ENCODE measurements around the gene HK2.
"Not testable (repeated sequence)": the region's sequence is repeated elsewhere in the genome, so short reads cannot be mapped to it uniquely, and the experiment has no call there.

HK2 gene

GRCh38 chr2:74833418-74834233 is at the start of gene HK2:
Gene HK2, plus strand, starts transcription at chr2:74834127. Its CDS starts 454 bp downstream, at chr2:74834581.
- DNase-seq: peak in 49 of 58 donors; percentile 18 to 86 (median 57)

- peak in 1 of 58 donors; percentile 22 for DNase-seq
Observed at GRCh38 chr2:74789271-74789670, 44.7 kb upstream of the HK2 start.

- no peak for DNase-seq
Observed at GRCh38 chr2:74792282-74792681, 41.6 kb upstream of the HK2 start.

GRCh38 chr2:74794878-74795277 is 39.0 kb upstream of the HK2 start:
- not testable (repeated sequence) for DNase-seq

- no peak for DNase-seq
Observed at GRCh38 chr2:74806355-74806839, 27.5 kb upstream of the HK2 start.

- peak in 1 of 58 donors; percentile 29 for DNase-seq
Observed at GRCh38 chr2:74806920-74807319, 27.0 kb upstream of the HK2 start.

- DNase-seq: no peak
Observed at GRCh38 chr2:74812787-74813590, 20.9 kb upstream of the HK2 start.

- no peak for DNase-seq
Observed at GRCh38 chr2:74814102-74814501, 19.8 kb upstream of the HK2 start.

- peak in 2 of 58 donors; percentile 19 to 26 for DNase-seq
Observed at GRCh38 chr2:74815941-74816340, 18.0 kb upstream of the HK2 start.

- no peak for DNase-seq
Observed at GRCh38 chr2:74816540-74817303, 17.2 kb upstream of the HK2 start.

GRCh38 chr2:74817304-74817675 is 16.6 kb upstream of the HK2 start:
- no peak for DNase-seq

- no peak for DNase-seq
Observed at GRCh38 chr2:74819702-74820101, 14.2 kb upstream of the HK2 start.

GRCh38 chr2:74821177-74822126 is 12.5 kb upstream of the HK2 start:
- no peak for DNase-seq

GRCh38 chr2:74822771-74823566 is 11.0 kb upstream of the HK2 start:
- DNase-seq: peak in 8 of 58 donors; percentile 12 to 45 (median 24)

- no peak for DNase-seq
Observed at GRCh38 chr2:74824679-74825078, 9.2 kb upstream of the HK2 start.

- DNase-seq: no peak
Observed at GRCh38 chr2:74828543-74828942, 5.4 kb upstream of the HK2 start.

GRCh38 chr2:74831693-74832530 is 2.0 kb upstream of the HK2 start:
- DNase-seq: no peak

GRCh38 chr2:74834234-74834791 is 386 bp downstream of the HK2 start:
- DNase-seq: peak in 2 of 58 donors; percentile 22 to 44

Measured in anterior cingulate cortex (tissue), 58 donors.